Mesothelial cell of epicardium (in vitro differentiated cells): ENCODE data around the gene HSD3B2. TPM values are rescaled to one million over a fixed set of nuclear protein-coding genes. Genes with fewer than 3 reads are reported as not detected.

Experiments used
- DNase-seq, 2 experiments: peaks; one replicate each; pipeline ENCODE4 v3.0.0; 2021; ENCODE audit warnings: low spot score in 2 of 2; ENCODE audit not compliant: unreplicated experiment in 2 of 2
- H3K27ac Mint-ChIP-seq: 2 replicates; pipeline ENCODE4 v1.8.0; 2021; ENCODE audit warnings: mixed read lengths
- H3K27me3 Mint-ChIP-seq: 2 replicates; pipeline ENCODE4 v1.8.0; 2021; ENCODE audit warnings: low read depth, mixed read lengths
- H3K36me3 Mint-ChIP-seq: 2 replicates; pipeline ENCODE4 v1.8.0; 2021; ENCODE audit warnings: mixed read lengths
- H3K4me1 Mint-ChIP-seq: 2 replicates; pipeline ENCODE4 v1.8.0; 2021; ENCODE audit warnings: mixed read lengths
- H3K4me3 Mint-ChIP-seq: 2 replicates; pipeline ENCODE4 v1.8.0; 2021; ENCODE audit warnings: mild to moderate bottlenecking, moderate library complexity, mixed read lengths
- H3K9me3 Mint-ChIP-seq: 2 replicates; pipeline ENCODE4 v1.8.0; 2021; ENCODE audit warnings: mixed read lengths
- total RNA-seq: library from RNA; stranded (reverse); gene quantifications from 3 replicates; pipeline ENCODE4 v1.2.1, GENCODE V29; 2021
- TF ChIP-seq, protein P1 (sequence below): fragments of 200-600 bp; sonication (generic); IDR thresholded peaks from one replicate; pipeline ENCODE4 v1.5.0; 2021; ENCODE audit warnings: antibody characterized with exemption; ENCODE audit not compliant: unreplicated experiment

HSD3B2 gene
- total RNA-seq, 1 donor from 2014 or later, result 0.29 TPM

DNA sequence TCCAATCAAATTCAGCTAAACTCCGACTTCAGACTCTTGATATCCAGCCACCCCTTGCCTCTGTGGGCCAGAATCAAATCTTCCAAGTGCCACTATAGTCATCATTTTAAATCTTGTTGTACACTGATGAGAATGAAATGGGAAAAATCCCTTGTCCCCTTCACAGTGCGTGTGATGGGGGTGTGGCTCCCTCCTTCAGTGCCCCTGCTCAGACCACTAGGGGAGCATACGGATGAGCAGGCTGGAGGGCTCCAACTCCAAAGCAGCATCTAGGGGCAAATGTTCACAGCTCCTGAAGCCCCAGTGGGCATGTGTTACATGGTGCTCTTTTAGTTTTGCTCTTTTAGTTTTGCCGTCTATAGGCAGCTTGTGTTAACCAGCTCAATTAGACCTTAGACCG lies 56.6 kb downstream of the HSD3B2 start:
- no peak for DNase-seq
- TF ChIP-seq, protein P1, sequence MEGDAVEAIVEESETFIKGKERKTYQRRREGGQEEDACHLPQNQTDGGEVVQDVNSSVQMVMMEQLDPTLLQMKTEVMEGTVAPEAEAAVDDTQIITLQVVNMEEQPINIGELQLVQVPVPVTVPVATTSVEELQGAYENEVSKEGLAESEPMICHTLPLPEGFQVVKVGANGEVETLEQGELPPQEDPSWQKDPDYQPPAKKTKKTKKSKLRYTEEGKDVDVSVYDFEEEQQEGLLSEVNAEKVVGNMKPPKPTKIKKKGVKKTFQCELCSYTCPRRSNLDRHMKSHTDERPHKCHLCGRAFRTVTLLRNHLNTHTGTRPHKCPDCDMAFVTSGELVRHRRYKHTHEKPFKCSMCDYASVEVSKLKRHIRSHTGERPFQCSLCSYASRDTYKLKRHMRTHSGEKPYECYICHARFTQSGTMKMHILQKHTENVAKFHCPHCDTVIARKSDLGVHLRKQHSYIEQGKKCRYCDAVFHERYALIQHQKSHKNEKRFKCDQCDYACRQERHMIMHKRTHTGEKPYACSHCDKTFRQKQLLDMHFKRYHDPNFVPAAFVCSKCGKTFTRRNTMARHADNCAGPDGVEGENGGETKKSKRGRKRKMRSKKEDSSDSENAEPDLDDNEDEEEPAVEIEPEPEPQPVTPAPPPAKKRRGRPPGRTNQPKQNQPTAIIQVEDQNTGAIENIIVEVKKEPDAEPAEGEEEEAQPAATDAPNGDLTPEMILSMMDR, result no peak
- H3K27ac Mint-ChIP-seq, result no peak overlapping the region
- no peak overlapping the region for H3K4me3 Mint-ChIP-seq
- H3K4me1 Mint-ChIP-seq, result peaks cover 2% of the 10 kb centered on the region
- no peaks in the 10 kb centered on the region for H3K9me3 Mint-ChIP-seq
- H3K36me3 Mint-ChIP-seq, result no peaks in the 10 kb centered on the region
- H3K27me3 Mint-ChIP-seq, result peaks cover 15% of the 10 kb centered on the region

DNA sequence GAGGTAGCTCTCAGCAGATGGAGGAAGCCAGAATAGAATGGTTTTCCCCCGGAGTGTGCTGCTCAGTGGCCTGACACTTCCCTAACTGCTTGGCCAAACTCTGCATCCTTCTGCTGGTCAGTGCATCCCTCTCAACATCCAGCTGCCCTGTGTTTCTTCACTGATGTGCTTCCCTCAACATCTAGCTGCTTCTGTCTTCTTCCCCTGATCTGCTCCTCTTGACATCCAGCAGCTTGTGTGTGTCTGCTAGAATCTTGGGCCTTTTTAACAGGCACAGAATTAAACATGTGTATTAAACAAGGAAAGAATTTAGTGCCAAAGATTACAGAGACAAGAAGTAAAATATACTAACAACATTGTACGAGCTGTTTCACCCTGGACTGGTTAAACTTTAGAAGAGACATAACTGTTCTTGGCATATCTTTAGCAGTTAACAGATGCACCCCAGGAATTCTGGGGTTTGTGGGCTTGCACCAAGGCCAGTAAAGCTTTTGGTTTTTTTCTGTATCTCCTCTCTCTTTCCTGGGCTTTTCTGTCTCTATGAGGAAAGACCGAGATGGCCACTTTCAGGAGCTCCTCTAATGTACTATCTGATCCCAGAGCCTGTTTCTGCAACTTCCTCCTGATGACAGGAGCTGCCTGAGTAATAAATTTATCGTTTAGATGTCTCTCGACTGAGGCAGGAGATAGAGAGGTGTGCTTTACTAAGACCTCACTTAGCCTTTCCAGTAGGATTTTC lies 57.3 kb downstream of the HSD3B2 start:
- Mint-ChIP-seq H3K27ac (no peak overlapping the region), H3K9me3 (no peaks in the 10 kb centered on the region), H3K4me1 (peaks cover 2% of the 10 kb centered on the region), H3K36me3 (no peaks in the 10 kb centered on the region), H3K27me3 (peaks cover 15% of the 10 kb centered on the region), H3K4me3 (no peak overlapping the region)
- TF ChIP-seq, protein P1, result no peak
- DNase-seq, result no peak

Other genes with a start within 250 kb of the HSD3B2 start
- 0.16 to 0.27 TPM in 2 of 3 replicates, not detected in the other for gene HAO2, start 46.4 kb upstream of the HSD3B2 start, total RNA-seq
- not detected in 3 replicates for gene HSD3B1, start 92.1 kb downstream of the HSD3B2 start, total RNA-seq
- 20.3 to 21.8 TPM (median 20.6 TPM) in 3 replicates for gene ZNF697, start 233.1 kb downstream of the HSD3B2 start, total RNA-seq